HL-60 (cell line): ENCODE data around the gene ITGA5.
"Not testable (repeated sequence)": the region's sequence is repeated elsewhere in the genome, so short reads cannot be mapped to it uniquely, and the experiment has no call there.

ENCODE experiments used
- CTCF ChIP-seq: IDR thresholded peaks from one replicate; pipeline ENCODE4 v1.5.1; 2011; ENCODE audit warnings: low read length, control low read depth, inconsistent platforms; ENCODE audit not compliant: insufficient read depth
- GABPA ChIP-seq: IDR thresholded peaks from 2 replicates; pipeline ENCODE4 v1.6.1; 2012; ENCODE audit warnings: low read depth
- POLR2AphosphoS5 ChIP-seq: IDR thresholded peaks from 2 replicates; pipeline ENCODE4 v1.6.1; 2012; ENCODE audit warnings: low read depth
- SPI1 ChIP-seq: IDR thresholded peaks from 2 replicates; pipeline ENCODE4 v1.6.1; 2012; ENCODE audit warnings: low read depth, mild to moderate bottlenecking, borderline replicate concordance
- TF ChIP-seq, protein P1 (sequence below): IDR thresholded peaks from 2 replicates; pipeline ENCODE4 v1.6.1; 2012; ENCODE audit warnings: low read depth; ENCODE audit not compliant: insufficient replicate concordance

GRCh38 chr12:54354271-54354670 lies 64.8 kb downstream of the ITGA5 start:
- not testable (repeated sequence) for TF ChIP-seq CTCF, POLR2AphosphoS5, GABPA, SPI1
- TF ChIP-seq, protein P1, sequence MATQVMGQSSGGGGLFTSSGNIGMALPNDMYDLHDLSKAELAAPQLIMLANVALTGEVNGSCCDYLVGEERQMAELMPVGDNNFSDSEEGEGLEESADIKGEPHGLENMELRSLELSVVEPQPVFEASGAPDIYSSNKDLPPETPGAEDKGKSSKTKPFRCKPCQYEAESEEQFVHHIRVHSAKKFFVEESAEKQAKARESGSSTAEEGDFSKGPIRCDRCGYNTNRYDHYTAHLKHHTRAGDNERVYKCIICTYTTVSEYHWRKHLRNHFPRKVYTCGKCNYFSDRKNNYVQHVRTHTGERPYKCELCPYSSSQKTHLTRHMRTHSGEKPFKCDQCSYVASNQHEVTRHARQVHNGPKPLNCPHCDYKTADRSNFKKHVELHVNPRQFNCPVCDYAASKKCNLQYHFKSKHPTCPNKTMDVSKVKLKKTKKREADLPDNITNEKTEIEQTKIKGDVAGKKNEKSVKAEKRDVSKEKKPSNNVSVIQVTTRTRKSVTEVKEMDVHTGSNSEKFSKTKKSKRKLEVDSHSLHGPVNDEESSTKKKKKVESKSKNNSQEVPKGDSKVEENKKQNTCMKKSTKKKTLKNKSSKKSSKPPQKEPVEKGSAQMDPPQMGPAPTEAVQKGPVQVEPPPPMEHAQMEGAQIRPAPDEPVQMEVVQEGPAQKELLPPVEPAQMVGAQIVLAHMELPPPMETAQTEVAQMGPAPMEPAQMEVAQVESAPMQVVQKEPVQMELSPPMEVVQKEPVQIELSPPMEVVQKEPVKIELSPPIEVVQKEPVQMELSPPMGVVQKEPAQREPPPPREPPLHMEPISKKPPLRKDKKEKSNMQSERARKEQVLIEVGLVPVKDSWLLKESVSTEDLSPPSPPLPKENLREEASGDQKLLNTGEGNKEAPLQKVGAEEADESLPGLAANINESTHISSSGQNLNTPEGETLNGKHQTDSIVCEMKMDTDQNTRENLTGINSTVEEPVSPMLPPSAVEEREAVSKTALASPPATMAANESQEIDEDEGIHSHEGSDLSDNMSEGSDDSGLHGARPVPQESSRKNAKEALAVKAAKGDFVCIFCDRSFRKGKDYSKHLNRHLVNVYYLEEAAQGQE = not testable (repeated sequence)
